Measurements from ENCODE around the gene HBE1. TPM values are rescaled to one million over a fixed set of nuclear protein-coding genes. Genes with fewer than 3 reads are reported as not detected.

The HBE1 gene
- total and polyA plus RNA-seq, 9 of the 15 experiments (the other 6 are each of a cell fraction or from before 2014, with no cell fraction given), result 612 to 10,250 (median 2,181) TPM

- TF ChIP-seq PRDM10 (IDR thresholded peaks at IDR 0.05; ENCODE audit: partially characterized antibody), result no peak
- 0 out of 2 replicates have a peak, but pooled peaks have one; percentile 60 for TF ChIP-seq NFRKB (IDR thresholded peaks at IDR 0.05; ENCODE audit: low read depth)
- TF ChIP-seq ZNF511 (CRISPR knock-in tag; IDR thresholded peaks at IDR 0.05), result no peak
- TF ChIP-seq NCOR1 (IDR thresholded peaks at IDR 0.05), result peak; percentile 27; the same call in 1 of the 2 replicates
- TF ChIP-seq ARID1B (IDR thresholded peaks at IDR 0.05), result peak; percentile 46
- TF ChIP-seq ZKSCAN8 (CRISPR knock-in tag; IDR thresholded peaks at IDR 0.05), result no peak
- TF ChIP-seq SNRNP70 (optimal IDR thresholded peaks at IDR 0.05; ENCODE audit: low read depth, low read length), result no peak
- 0 out of 4 replicates have a peak, but pooled peaks have one; percentile 52 to 61 for TF ChIP-seq ARNT (IDR thresholded peaks at IDR 0.05)
- TF ChIP-seq NKRF (IDR thresholded peaks at IDR 0.05; ENCODE audit: borderline replicate concordance), result peak; percentile 65
- TF ChIP-seq KAT2B (IDR thresholded peaks at IDR 0.05; ENCODE audit: low read depth, low read length), result no peak
- TF ChIP-seq HDAC1 (IDR thresholded peaks at IDR 0.05), result peak; percentile 49 to 83; a peak in 3 of 4 replicates
- no peak for TF ChIP-seq ZNF707 (CRISPR knock-in tag; conservative IDR thresholded peaks at IDR 0.05)
- TF ChIP-seq PHB2 (IDR thresholded peaks at IDR 0.05; ENCODE audit: low read depth), result 0 out of 2 replicates have a peak, but pooled peaks have one; percentile 61
- no peak for TF ChIP-seq ZNF740 (CRISPR knock-in tag; IDR thresholded peaks at IDR 0.05)
- TF ChIP-seq ZNF740 (tag; IDR thresholded peaks at IDR 0.05), result no peak
- no peak for TF ChIP-seq NBN (IDR thresholded peaks at IDR 0.05; ENCODE audit: low read depth)
- TF ChIP-seq YY1 (IDR thresholded peaks at IDR 0.05; ENCODE audit: borderline replicate concordance in 1 of 3, control insufficient read depth in 1 of 3, extremely low read depth in 1 of 3, insufficient read depth in 3 of 3, insufficient read length in 1 of 3, insufficient replicate concordance in 2 of 3, low read depth in 1 of 3, low read length in 2 of 3), result no peak
- TF ChIP-seq CBX2 (IDR thresholded peaks at IDR 0.05; ENCODE audit: insufficient read depth, low read length, poor library complexity, severe bottlenecking), result no peak
- no peak for TF ChIP-seq RNF2 (IDR thresholded peaks at IDR 0.05)
- no peak for TF ChIP-seq EWSR1 (IDR thresholded peaks at IDR 0.05; ENCODE audit: borderline replicate concordance, low read depth, partially characterized antibody)
- TF ChIP-seq ZNF780A (CRISPR knock-in tag; IDR thresholded peaks at IDR 0.05), result no peak
Observed at GRCh38 chr11:5235364-5236095, 34.2 kb downstream of the HBE1 start (continued).

Measured in K562 (cell line).